CD14-positive monocyte (primary cell): ENCODE measurements around the gene UGGT2. TPM values are rescaled to one million over a fixed set of nuclear protein-coding genes. Genes with fewer than 3 reads are reported as not detected.

ENCODE experiments used
- DNase-seq, 3 donors: peaks; one replicate each; pipeline ENCODE4 v3.0.0-alpha.2; 2011 to 2022
- H2AFZ ChIP-seq: 2 replicates; pipeline ENCODE4 v1.6.0; 2012; ENCODE audit warnings: mild to moderate bottlenecking, low read depth, low read length, inconsistent platforms; ENCODE audit not compliant: insufficient read depth, poor library complexity, severe bottlenecking
- H3K27ac ChIP-seq, 2 donors: 1 replicate in 1 of 2; 2 replicates in 1 of 2; pipeline ENCODE4 v1.5.1; 2012 to 2013; ENCODE audit warnings: low read length in 2 of 2, control low read depth in 1 of 2, inconsistent platforms in 1 of 2, low read depth in 1 of 2, mild to moderate bottlenecking in 1 of 2
- H3K27me3 ChIP-seq, 2 donors: one replicate each; pipeline versions ENCODE4 v1.6.0 to v1.6.1; 2011 to 2013; ENCODE audit warnings: low read length in 2 of 2; ENCODE audit not compliant: control insufficient read depth in 2 of 2, insufficient read depth in 2 of 2
- H3K36me3 ChIP-seq, 2 donors: replicated peaks in 1 of 2; 1 replicate in 1 of 2; 2 replicates in 1 of 2; pipeline versions ENCODE4 v1.5.1 to v1.6.1; 2012 to 2013; ENCODE audit warnings: low read length in 2 of 2, control low read depth in 1 of 2, inconsistent platforms in 1 of 2, mild to moderate bottlenecking in 1 of 2; ENCODE audit not compliant: insufficient read depth in 2 of 2, control insufficient read depth in 1 of 2
- H3K4me1 ChIP-seq, 2 donors: 1 replicate in 1 of 2; 2 replicates in 1 of 2; pipeline versions ENCODE4 v1.5.1 to v1.6.1; 2012 to 2013; ENCODE audit warnings: low read length in 2 of 2, control low read depth in 1 of 2, inconsistent platforms in 1 of 2, mild to moderate bottlenecking in 1 of 2, moderate library complexity in 1 of 2; ENCODE audit not compliant: insufficient read depth in 2 of 2, control insufficient read depth in 1 of 2
- H3K4me2 ChIP-seq: replicated peaks from 2 replicates; pipeline ENCODE3; 2012; ENCODE audit warnings: low read length, moderate library complexity, mild to moderate bottlenecking; ENCODE audit not compliant: poor library complexity, severe bottlenecking; ENCODE audit errors: extremely low read depth
- H3K4me3 ChIP-seq, 3 experiments: fragments of 200-600 bp in 1 of 3; sonication (generic) in 1 of 3; replicated peaks in 1 of 3; 1 replicate in 2 of 3; 2 replicates in 1 of 3; pipeline ENCODE4 v1.5.1; 2011 to 2013; ENCODE audit warnings: low read length in 3 of 3, mild to moderate bottlenecking in 3 of 3, control low read depth in 2 of 3, low read depth in 2 of 3, inconsistent platforms in 1 of 3, moderate library complexity in 1 of 3
- H3K79me2 ChIP-seq: 2 replicates; pipeline ENCODE4 v1.6.0; 2012; ENCODE audit warnings: mild to moderate bottlenecking, control low read depth, inconsistent platforms, low read length, moderate library complexity; ENCODE audit not compliant: insufficient read depth
- H3K9ac ChIP-seq: 2 replicates; pipeline ENCODE4 v1.6.0; 2017; ENCODE audit warnings: low read length, mild to moderate bottlenecking; ENCODE audit not compliant: insufficient read depth, poor library complexity, severe bottlenecking
- H3K9me3 ChIP-seq, 2 donors: replicated peaks in 1 of 2; 1 replicate in 1 of 2; 2 replicates in 1 of 2; pipeline versions ENCODE4 v1.5.1 to v1.6.1; 2012 to 2013; ENCODE audit warnings: low read length in 2 of 2, control low read depth in 1 of 2; ENCODE audit not compliant: control insufficient read depth in 1 of 2, insufficient read depth in 1 of 2
- H4K20me1 ChIP-seq: 2 replicates; pipeline ENCODE4 v1.6.0; 2012; ENCODE audit warnings: mild to moderate bottlenecking, low read length, control low read depth, moderate library complexity; ENCODE audit not compliant: insufficient read depth
- H3K27ac Mint-ChIP-seq, 7 donors: one replicate each; pipeline ENCODE4 v1.8.0; 2020; ENCODE audit warnings: mild to moderate bottlenecking in 7 of 7, mixed read lengths in 7 of 7, moderate library complexity in 6 of 7, inconsistent platforms in 2 of 7
- H3K27me3 Mint-ChIP-seq, 3 donors: one replicate each; pipeline ENCODE4 v1.8.0; 2021 to 2022; ENCODE audit warnings: low read depth in 3 of 3, mild to moderate bottlenecking in 3 of 3, mixed read lengths in 3 of 3, moderate library complexity in 3 of 3, inconsistent platforms in 1 of 3
- H3K36me3 Mint-ChIP-seq, 2 donors: one replicate each; pipeline ENCODE4 v1.8.0; 2020; ENCODE audit warnings: mixed read lengths in 2 of 2, inconsistent platforms in 1 of 2, mild to moderate bottlenecking in 1 of 2
- H3K4me1 Mint-ChIP-seq: one replicate; pipeline ENCODE4 v1.8.0; 2020; ENCODE audit warnings: mild to moderate bottlenecking, mixed read lengths
- H3K4me3 Mint-ChIP-seq, 2 donors: one replicate each; pipeline ENCODE4 v1.8.0; 2020; ENCODE audit warnings: mild to moderate bottlenecking in 2 of 2, mixed read lengths in 2 of 2, moderate library complexity in 1 of 2
- H3K9me3 Mint-ChIP-seq, 7 donors: one replicate each; pipeline ENCODE4 v1.8.0; 2020 to 2022; ENCODE audit warnings: mixed read lengths in 7 of 7, mild to moderate bottlenecking in 6 of 7, moderate library complexity in 6 of 7, inconsistent platforms in 2 of 7
- CTCF ChIP-seq: fragments of 200-600 bp; IDR thresholded peaks from one replicate; pipeline ENCODE4 v1.8.0; 2022; ENCODE audit warnings: antibody characterized with exemption, mild to moderate bottlenecking
- WGBS: methylation state at CpG from one replicate; pipeline ENCODE4 v1.1.5; 2013; ENCODE audit warnings: missing lambda C conversion rate; ENCODE audit not compliant: insufficient coverage; 5-methylcytosine and 5-hydroxymethylcytosine counted together
- intact Hi-C, 2 donors: fragments of 100-400 bp; cut with micrococcal nuclease; formaldehyde crosslinking; loops; one replicate each; pipeline versions ENCODE4 v1.15.0 to v1.15.1; 2023
- polyA plus RNA-seq, 3 donors: library from polyadenylated mRNA; depleted of rRNA in 1 of 3; unstranded in 2 of 3; stranded (reverse) in 1 of 3; fragments of 300-500 nt in 2 of 3; fragments of >200 nt in 1 of 3; fragmentation: Illumina TruSeq in 2 of 3; gene quantifications; 1 replicate in 2 of 3; 2 replicates in 1 of 3; pipeline ENCODE4 v1.2.3, GENCODE V29; 2012 to 2021

The UGGT2 gene
- polyA plus RNA-seq, 3 donors: 4.0 to 6.3 (median 5.6) TPM

- peaks cover 46 to 54% of the 10 kb centered on the region in 2 donors for H3K36me3 Mint-ChIP-seq
- Histone ChIP-seq H2AFZ (no peak overlapping the region), H3K4me2 (no peak overlapping the region), H3K79me2 (no peaks in the 10 kb centered on the region), H3K27ac (no peak overlapping the region), H3K9ac (no peak overlapping the region), H3K27me3 (no peaks in the 10 kb centered on the region), H3K4me1 (no peaks in the 10 kb centered on the region), H3K4me3 (no peak overlapping the region), H4K20me1 (peaks cover 13% of the 10 kb centered on the region), H3K9me3 (no peaks in the 10 kb centered on the region), H3K36me3 (peaks cover 52 to 91% of the 10 kb centered on the region in 2 donors)
- no peak overlapping the region for H3K4me3 Mint-ChIP-seq
- TF ChIP-seq CTCF: no peak
- no peak overlapping the region for H3K27ac Mint-ChIP-seq
- WGBS: 100% methylated on average over 1 of the region's 6 CpGs
- no peaks in the 10 kb centered on the region for H3K27me3 Mint-ChIP-seq
- intact Hi-C loops: no loop called here
- H3K9me3 Mint-ChIP-seq: peaks cover 0 to 3% (median 0%) of the 10 kb centered on the region in 7 donors
- no peak for DNase-seq
- H3K4me1 Mint-ChIP-seq: no peaks in the 10 kb centered on the region
These were observed 272.2 kb downstream of the UGGT2 start for GRCh38 chr13:95781016-95781415.

GRCh38 chr13:95779522-95779921 is 273.7 kb downstream of the UGGT2 start:
- no peaks in the 10 kb centered on the region for H3K27me3 Mint-ChIP-seq
- H3K27me3 ChIP-seq: no peaks in the 10 kb centered on the region
- H3K36me3 Mint-ChIP-seq: peaks cover 44 to 52% of the 10 kb centered on the region in 2 donors
- H3K9ac ChIP-seq: no peak overlapping the region
- H3K4me2 ChIP-seq: no peak overlapping the region
- no peak for TF ChIP-seq CTCF
- peaks cover 12% of the 10 kb centered on the region for H4K20me1 ChIP-seq
- H3K27ac Mint-ChIP-seq: no peak overlapping the region
- H3K9me3 Mint-ChIP-seq: peaks cover 0 to 3% (median 0%) of the 10 kb centered on the region in 7 donors
- intact Hi-C loops: no loop called here
- no peaks in the 10 kb centered on the region for H3K79me2 ChIP-seq
- H3K4me1 ChIP-seq: no peaks in the 10 kb centered on the region
- H3K4me3 Mint-ChIP-seq: no peak overlapping the region
- no peak overlapping the region for H3K27ac ChIP-seq
- H3K4me3 ChIP-seq: no peak overlapping the region
- H3K4me1 Mint-ChIP-seq: no peaks in the 10 kb centered on the region
- H2AFZ ChIP-seq: no peak overlapping the region
- H3K36me3 ChIP-seq: peaks cover 53 to 85% of the 10 kb centered on the region in 2 donors
- DNase-seq: no peak
- no peaks in the 10 kb centered on the region for H3K9me3 ChIP-seq
- 83% methylated on average over 1 of the region's 1 CpG for WGBS
